ENCODE results near the gene LDB2. TPM values are rescaled to one million over a fixed set of nuclear protein-coding genes. Genes with fewer than 3 reads are reported as not detected.
"Not testable (repeated sequence)": the region's sequence is repeated elsewhere in the genome, so short reads cannot be mapped to it uniquely, and the experiment has no call there.

LDB2 gene
- 41.2 TPM for polyA plus RNA-seq (ENCODE audit: insufficient read length)

GRCh38 chr4:16897991-16898827 lies at the start of gene LDB2:
TSS of gene LDB2 (minus strand) at chr4:16898645.
- DNase-seq: peak; percentile 88

GRCh38 chr4:16942491-16942890 lies 44.0 kb upstream of the LDB2 start:
- DNase-seq: no peak

- no peak for DNase-seq
Observed at GRCh38 chr4:16939178-16939577, 40.7 kb upstream of the LDB2 start.

DNA sequence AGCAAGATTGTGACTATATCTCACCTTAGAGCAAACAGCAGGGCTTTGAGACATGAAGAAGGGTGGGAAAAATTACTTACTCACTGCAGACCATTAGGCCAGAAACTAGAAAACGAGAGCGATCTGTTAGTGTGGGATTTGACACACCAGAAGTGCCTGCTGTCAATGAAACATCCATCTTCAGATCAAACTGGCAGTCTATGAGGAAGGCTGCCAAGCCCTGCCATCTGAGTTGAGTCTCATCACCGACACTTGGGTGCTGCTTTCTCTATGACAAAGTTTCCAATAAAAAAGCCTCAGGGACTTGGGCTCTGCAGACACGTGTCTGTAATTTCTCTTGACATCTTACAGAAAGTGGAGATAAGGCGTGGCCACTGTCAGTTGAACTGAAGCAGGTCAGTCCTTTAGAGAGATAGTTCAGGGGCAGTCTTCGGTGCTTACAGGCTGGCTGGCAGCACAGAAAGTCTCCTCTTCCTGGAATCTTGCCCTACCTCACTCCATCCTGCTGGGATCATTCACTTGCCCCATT lies 40.1 kb upstream of the LDB2 start:
- no peak for DNase-seq

DNA sequence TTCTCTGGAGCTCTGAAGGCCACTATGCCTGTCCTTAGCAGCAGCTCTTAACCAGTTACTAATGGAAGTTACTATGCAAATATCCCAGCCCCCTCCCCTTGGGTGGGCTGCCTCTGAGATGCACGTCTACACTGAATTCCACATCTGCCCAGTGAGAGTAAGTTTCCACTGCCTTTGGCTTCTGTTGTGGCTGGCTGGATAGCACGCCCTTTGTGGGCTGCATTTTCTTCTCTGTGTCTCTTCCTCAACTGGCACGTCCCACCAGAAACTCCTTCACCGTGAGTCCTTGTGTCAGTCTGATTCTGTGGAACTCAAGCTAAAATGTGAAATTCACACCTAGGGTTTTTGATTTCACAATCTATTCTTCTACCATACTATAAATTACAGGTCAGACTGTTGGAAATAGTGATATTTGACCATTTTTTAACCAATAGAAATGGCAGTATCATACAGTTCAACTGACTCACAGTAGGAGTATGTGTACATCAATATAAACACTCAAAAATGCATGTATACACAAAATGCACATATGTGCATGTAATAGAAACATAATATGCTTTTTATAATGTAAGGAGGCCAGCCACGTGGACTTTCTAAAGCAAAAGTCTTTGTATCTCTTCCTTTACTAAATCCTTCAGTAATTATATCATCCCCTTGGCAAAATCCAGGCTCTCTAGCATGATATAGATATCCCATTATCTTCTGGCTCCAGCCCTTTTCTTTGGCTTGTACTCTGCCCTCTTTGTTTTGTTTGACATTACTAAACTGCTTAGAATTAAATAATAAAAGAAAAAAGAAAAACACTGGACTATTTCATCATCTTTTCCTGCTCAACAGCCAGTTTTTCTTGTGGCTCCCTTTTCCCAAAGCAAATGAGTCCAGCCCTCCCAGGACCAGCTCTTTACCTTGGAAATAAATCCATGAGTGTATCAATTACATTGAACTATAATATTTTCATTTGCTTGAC lies 33.2 kb upstream of the LDB2 start:
- DNase-seq: no peak

- DNase-seq: no peak
Observed at GRCh38 chr4:16926214-16926613, 27.8 kb upstream of the LDB2 start.

DNA sequence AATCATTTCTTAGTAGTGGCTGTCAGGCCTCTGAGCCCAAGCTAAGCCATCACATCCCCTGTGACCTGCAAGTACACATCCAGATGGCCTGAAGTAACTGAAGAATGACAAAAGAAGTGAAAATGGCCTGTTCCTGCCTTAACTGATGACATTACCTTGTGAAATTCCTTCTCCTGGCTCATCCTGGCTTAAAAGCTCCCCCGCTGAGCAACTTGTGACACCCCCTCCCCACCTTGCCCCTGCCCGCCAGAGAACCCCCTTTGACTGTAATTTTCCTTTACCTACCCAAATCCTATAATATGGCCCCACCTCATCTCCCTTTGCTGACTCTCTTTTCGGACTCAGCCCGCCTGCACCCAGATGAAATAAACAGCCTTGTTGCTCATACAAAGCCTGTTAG lies 20.3 kb upstream of the LDB2 start:
- not testable (repeated sequence) for DNase-seq

DNA sequence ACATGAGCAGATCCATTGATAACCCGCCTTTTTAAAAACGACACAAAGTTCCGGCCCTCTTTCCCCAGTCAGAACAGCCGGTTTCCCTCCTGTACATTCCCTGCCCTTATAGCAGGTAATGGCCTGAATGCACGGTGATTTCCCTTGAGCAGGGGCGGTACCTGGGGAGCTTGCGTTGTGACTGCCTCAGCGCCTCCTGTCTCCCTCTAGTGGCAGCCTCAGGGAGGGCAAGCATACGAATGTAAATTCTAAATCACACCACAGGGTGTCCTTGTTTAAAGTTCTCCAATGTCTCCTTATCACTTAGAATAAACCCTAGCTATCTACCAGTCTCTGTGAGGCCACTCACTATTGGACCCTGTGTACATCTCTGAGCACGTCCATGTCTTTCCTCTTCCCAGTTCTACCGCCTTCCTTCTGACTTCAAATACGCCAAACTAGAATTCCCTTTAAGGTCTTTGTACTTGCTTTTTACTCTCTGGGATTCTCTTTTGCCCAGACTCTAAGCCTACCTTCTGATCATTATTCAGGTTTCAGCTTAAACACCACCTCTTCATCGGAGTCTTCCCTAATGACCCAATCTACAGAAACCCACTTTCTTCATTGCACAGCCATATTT lies 18.4 kb upstream of the LDB2 start:
- no peak for DNase-seq

- no peak for DNase-seq
Observed at GRCh38 chr4:16916031-16916430, 17.6 kb upstream of the LDB2 start.

GRCh38 chr4:16914208-16914607 lies 15.8 kb upstream of the LDB2 start:
- DNase-seq: no peak

DNA sequence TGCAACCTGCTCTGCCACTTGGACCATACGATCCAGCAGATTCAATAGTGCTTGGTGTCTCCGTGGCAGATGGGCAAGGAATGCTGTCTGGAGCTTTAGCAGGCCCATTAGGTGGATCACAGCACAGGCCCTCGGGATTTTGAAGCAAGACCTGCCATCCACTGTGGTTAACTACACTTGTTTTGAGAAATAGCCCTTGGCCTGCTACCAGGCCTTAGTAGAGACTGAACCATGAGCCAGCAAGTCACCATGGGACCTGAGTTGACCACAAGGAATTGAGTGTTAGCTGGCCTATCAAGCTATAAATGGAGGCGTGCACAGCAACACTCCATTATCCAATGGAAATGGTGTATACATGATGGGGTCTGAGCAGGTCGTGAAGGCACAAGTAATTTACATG lies 14.5 kb upstream of the LDB2 start:
- DNase-seq: no peak

DNA sequence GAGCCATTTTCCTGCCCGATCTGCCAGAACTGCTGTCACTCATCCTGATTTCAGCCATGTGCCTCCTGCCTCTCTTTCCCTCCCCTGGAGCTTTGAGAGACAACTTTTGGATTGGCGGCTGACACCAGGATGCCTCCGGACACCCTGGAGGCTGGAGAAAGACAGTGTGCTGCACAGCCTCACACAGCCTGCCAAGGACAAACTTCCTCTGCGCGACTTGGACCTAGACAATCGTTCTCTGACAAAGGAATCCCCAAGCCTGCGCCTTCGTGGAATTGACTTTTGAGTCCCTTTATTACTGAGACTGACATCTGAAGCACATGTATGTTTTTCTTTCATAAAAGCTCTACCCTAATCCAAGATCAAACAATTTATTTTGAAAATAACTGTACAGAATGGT lies 10.8 kb upstream of the LDB2 start:
- no peak for DNase-seq

- DNase-seq: no peak
Observed at GRCh38 chr4:16908377-16909021, 10.1 kb upstream of the LDB2 start.

DNA sequence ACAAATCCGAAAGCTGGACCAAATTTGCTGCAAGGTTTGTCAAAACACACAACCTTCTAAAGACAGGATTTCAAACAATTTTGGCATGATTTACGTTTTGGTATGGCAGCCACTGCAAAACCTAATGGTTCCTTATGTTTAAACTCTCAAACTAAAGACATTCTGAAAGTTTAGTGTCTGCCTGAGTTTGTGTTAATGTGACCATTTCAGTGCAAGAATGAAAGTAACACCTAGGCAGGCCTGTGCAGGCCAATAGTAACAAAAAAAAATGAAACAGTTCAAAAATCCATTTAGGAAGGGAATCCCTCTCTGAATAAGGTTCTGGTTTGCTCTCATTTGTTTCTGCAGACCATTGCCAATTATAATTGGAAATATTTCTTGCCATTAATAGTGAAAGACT lies 1.9 kb upstream of the LDB2 start:
- DNase-seq: no peak

DNA sequence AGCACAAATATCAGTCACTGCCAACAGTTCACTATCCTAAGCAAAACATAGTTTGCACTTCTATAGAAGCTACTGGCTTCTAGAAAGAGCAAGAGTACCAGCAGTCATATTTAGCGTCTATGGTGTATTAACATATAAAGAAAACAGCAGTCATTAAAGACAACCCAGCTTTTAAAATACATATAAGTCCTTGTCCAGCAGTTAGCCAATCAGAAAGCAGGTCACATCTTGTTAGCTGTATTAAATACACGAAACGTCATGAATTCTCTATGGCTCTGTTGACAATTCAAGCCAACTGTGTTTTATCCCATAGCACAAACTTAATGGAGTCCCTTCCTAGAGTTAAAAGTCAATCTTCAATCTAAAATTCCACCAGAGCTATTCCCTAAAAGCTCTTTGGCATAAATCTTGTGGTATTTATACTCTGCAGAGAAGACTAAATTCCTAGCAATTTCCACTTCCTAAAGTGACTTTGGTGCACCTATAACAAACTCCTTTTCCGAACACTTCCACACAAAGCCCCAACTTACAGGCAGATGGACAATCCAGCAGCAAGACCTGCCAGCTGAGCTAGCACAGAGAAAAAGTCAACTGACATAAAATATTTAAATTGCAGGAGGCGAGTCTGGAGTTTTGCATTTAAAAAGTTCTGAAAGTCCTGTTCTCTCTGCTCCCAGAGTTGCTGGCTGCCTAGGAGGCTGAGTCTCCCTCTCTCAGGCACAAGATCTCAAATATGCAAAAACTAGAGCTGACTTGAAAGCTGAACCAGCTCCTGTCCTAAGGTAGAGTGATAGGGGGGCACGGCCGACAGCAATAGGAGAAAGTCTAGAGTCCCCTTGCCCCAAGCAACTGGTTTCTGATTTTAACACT lies 1.3 kb downstream of the LDB2 start:
- peak; percentile 81 for DNase-seq

DNA sequence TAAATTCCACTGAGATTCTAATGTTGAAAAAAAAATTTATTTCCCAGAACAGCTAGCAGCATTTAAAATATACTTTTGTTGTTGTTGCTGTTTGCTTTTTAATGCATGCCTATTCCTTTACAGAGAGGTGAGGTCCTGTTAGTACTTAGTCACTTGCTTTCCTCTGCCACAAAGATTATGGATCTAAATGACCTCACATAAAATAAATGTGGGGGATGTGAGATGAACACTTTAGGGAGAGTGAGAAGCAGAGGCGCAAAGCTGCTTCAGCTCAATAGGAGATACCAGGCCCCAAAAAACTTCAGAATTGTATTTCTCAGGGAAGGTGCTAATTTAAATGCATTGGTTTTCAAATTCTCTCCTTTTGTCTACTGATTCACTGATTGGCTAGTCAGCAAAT lies 4.0 kb downstream of the LDB2 start:
- no peak for DNase-seq

DNA sequence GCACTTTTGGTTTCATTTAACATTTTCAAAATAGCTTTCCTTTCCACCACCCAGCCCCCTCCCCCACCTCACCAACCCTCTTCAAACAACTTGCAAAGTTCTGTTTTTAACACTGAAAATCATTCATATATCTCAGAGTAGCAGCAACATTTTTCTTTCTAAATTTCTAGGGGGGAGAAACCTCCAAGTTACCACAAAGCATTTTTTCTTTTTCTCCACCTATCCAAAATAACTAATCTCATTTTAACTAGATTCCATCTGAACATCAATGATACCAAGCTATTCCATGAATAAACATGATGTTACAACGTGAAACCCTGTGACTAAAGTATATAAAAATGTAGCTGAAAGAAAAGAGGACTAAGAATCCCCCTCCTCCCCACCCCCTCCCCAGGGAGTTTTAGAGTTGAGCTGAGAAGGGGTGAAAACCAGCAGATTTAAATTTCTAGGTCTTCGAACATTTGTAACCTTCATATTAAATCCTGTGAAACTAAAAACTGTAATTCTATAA lies 5.2 kb downstream of the LDB2 start:
- no peak for DNase-seq

DNA sequence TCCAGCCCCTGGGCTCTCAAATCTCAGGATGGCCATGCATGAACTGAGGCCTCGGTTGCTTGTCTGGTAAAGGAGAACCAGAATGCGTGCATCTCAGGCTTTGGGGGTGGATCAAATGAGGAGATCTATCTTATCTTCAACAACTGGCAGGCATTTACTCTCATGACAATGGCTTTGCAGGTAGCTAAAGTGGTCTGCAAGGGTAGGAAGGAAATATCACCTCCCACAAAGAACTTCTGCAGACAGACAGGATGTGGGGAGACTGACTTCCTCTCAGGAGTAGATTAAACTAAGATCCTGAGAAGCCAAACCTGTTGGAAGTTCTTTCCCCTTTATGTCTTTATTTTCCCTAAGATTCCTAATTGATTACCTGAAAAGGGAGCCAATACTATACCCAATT lies 7.8 kb downstream of the LDB2 start:
- no peak for DNase-seq

DNA sequence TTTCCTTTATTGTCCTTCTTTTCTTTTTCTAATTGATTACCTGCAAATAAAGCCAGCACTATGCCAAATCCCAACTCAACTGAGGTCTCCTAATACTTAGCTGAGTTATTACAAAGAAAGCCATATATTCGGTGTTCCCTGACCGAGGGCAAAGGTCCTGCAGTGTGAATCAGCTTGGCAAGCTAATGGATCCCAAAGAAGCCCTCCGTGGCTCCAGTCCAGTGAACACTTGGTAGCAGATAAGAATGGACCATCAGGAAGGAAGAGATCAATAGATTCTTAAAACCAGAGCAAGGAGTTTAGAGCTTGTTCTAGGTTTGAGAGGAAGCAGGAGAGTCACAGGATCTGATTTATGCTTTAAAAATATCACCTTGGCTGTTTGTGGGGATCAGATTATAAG lies 8.5 kb downstream of the LDB2 start:
- DNase-seq: no peak

- DNase-seq: no peak
Observed at GRCh38 chr4:16887887-16888286, 10.6 kb downstream of the LDB2 start.

Measured in hindlimb muscle (tissue), 1 donor.